Measurements from ENCODE around the gene TAF6L.
"Not testable (repeated sequence)": the region's sequence is repeated elsewhere in the genome, so short reads cannot be mapped to it uniquely, and the experiment has no call there.

Gene TAF6L

GRCh38 chr11:62805076-62805892 is 34.1 kb downstream of the TAF6L start, which contains the start of gene NXF1:
Gene NXF1 (minus strand): TSS chr11:62805440. CDS start chr11:62805356, 84 bp downstream.
- peak; percentile 93 for DNase-seq (ENCODE audit: low read depth)

GRCh38 chr11:62805961-62806441 is 34.8 kb downstream of the TAF6L start:
- DNase-seq (ENCODE audit: low read depth), result no peak

- no peak for DNase-seq (ENCODE audit: low read depth)
These were observed 35.5 kb downstream of the TAF6L start for GRCh38 chr11:62806611-62807121.

- DNase-seq (ENCODE audit: low read depth), result no peak
These were observed 39.6 kb downstream of the TAF6L start for GRCh38 chr11:62810748-62811147.

GRCh38 chr11:62811659-62812058 is 40.5 kb downstream of the TAF6L start:
- no peak for DNase-seq (ENCODE audit: low read depth)

- DNase-seq (ENCODE audit: low read depth), result no peak
These were observed 45.4 kb downstream of the TAF6L start for GRCh38 chr11:62816557-62816956.

GRCh38 chr11:62817129-62817528 is 45.9 kb downstream of the TAF6L start:
- no peak for DNase-seq (ENCODE audit: low read depth)

GRCh38 chr11:62823677-62824076 is 52.5 kb downstream of the TAF6L start:
- DNase-seq (ENCODE audit: low read depth), result no peak

- not testable (repeated sequence) for DNase-seq (ENCODE audit: low read depth)
These were observed 56.9 kb downstream of the TAF6L start for GRCh38 chr11:62828130-62828529.

GRCh38 chr11:62830904-62831519 is 59.8 kb downstream of the TAF6L start:
- DNase-seq (ENCODE audit: low read depth), result no peak

- peak; percentile 97 for DNase-seq (ENCODE audit: low read depth)
These were observed 60.5 kb downstream of the TAF6L start, which contains the start of gene STX5 for GRCh38 chr11:62831520-62832335. Gene STX5 (minus strand): TSS chr11:62832051. CDS start chr11:62831243, 808 bp downstream.

GRCh38 chr11:62832336-62833234 is 61.4 kb downstream of the TAF6L start, which contains the start of gene TEX54:
Gene TEX54 (minus strand): TSS chr11:62832841.
- DNase-seq (ENCODE audit: low read depth), result no peak

GRCh38 chr11:62835336-62835735 is 64.1 kb downstream of the TAF6L start:
- no peak for DNase-seq (ENCODE audit: low read depth)

All from fibroblast of the conjunctiva (primary cell).